HL-60 (cell line): ENCODE measurements around the gene PERM1.

ENCODE experiments used
- DNase-seq, 2 experiments: peaks; one replicate each; pipeline ENCODE4 v3.0.0-alpha.2; 2010 to 2020; ENCODE audit warnings: low read depth in 1 of 2, low spot score in 1 of 2
- H3K27ac ChIP-seq: fragments of 250-450 bp; sonication (Bioruptor Pico); replicated peaks from 2 replicates; pipeline ENCODE4 v1.5.1; 2020; ENCODE audit warnings: mild to moderate bottlenecking, moderate library complexity
- H3K27me3 ChIP-seq: fragments of 250-450 bp; sonication (Bioruptor Pico); 2 replicates; pipeline ENCODE4 v1.5.1; 2021; ENCODE audit warnings: mild to moderate bottlenecking, moderate library complexity; ENCODE audit not compliant: insufficient read depth, poor library complexity, severe bottlenecking
- H3K4me3 ChIP-seq: replicated peaks from 2 replicates; pipeline ENCODE4 v1.5.1; 2011; ENCODE audit warnings: mild to moderate bottlenecking, control low read depth, low read length; ENCODE audit not compliant: insufficient read depth
- CTCF ChIP-seq: IDR thresholded peaks from one replicate; pipeline ENCODE4 v1.5.1; 2011; ENCODE audit warnings: low read length, control low read depth, inconsistent platforms; ENCODE audit not compliant: insufficient read depth
- GABPA ChIP-seq: IDR thresholded peaks from 2 replicates; pipeline ENCODE4 v1.6.1; 2012; ENCODE audit warnings: low read depth
- POLR2AphosphoS5 ChIP-seq: IDR thresholded peaks from 2 replicates; pipeline ENCODE4 v1.6.1; 2012; ENCODE audit warnings: low read depth
- REST ChIP-seq: IDR thresholded peaks from 2 replicates; pipeline ENCODE4 v1.6.1; 2012; ENCODE audit warnings: low read depth; ENCODE audit not compliant: insufficient replicate concordance
- SPI1 ChIP-seq: IDR thresholded peaks from 2 replicates; pipeline ENCODE4 v1.6.1; 2012; ENCODE audit warnings: low read depth, mild to moderate bottlenecking, borderline replicate concordance

PERM1 gene

GRCh38 chr1:932173-932510, 49.8 kb downstream of the PERM1 start:
- Histone ChIP-seq H3K27me3 (no peaks in the 10 kb centered on the region), H3K27ac (no peak overlapping the region), H3K4me3 (no peak overlapping the region)
- TF ChIP-seq SPI1 (no peak), REST (no peak), POLR2AphosphoS5 (no peak)
- no peak for DNase-seq

- no peak overlapping the region for H3K27ac ChIP-seq
- TF ChIP-seq GABPA (no peak), POLR2AphosphoS5 (no peak), CTCF (no peak), SPI1 (no peak), REST (no peak)
- no peak overlapping the region for H3K4me3 ChIP-seq
- no peak for DNase-seq
- H3K27me3 ChIP-seq = no peaks in the 10 kb centered on the region
Observed at GRCh38 chr1:931380-932172, 50.3 kb downstream of the PERM1 start.

GRCh38 chr1:930633-931138, 51.2 kb downstream of the PERM1 start:
- no peak overlapping the region for H3K4me3 ChIP-seq
- DNase-seq = no peak
- H3K27me3 ChIP-seq = peaks cover 8% of the 10 kb centered on the region
- TF ChIP-seq POLR2AphosphoS5 = no peak
- TF ChIP-seq CTCF = no peak
- no peak for TF ChIP-seq REST
- TF ChIP-seq GABPA = no peak
- no peak for TF ChIP-seq SPI1
- H3K27ac ChIP-seq = no peak overlapping the region
